ENCODE results near the gene ST7L. TPM values are rescaled to one million over a fixed set of nuclear protein-coding genes. Genes with fewer than 3 reads are reported as not detected.

ST7L gene
- total RNA-seq, 2 donors from 2014 or later: 10.5 to 14.5 TPM

DNA sequence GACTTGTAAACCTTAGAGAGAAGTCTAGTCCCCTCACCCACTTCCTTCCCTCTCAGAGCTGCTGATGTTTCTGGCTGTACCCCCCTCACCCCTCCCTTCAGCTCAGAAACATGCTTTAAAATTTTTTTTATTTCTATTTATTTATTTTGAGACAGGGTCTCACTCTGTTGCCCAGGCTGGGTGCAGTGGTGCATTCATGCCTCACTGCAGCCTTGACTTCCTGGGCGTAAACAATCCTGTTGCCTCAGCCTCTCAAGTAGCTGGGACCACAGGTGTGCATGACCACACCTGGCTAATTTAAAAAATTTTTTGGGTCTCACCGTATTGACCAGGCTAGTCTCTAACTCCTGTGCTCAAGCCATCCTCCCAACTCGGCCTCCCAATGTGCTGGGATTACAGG, 113.1 kb downstream of the ST7L start:
- Histone ChIP-seq H3K27me3 (no peaks in the 10 kb centered on the region), H3K27ac (no peak overlapping the region), H3K9me3 (no peaks in the 10 kb centered on the region), H3K4me3 (no peak overlapping the region), H3K36me3 (no peaks in the 10 kb centered on the region), H3K4me1 (peaks cover 0 to 49% of the 10 kb centered on the region in 2 donors)
- no peak for DNase-seq (ENCODE audit: low spot score)
- no peak for TF ChIP-seq CTCF (IDR thresholded peaks at IDR 0.05)

DNA sequence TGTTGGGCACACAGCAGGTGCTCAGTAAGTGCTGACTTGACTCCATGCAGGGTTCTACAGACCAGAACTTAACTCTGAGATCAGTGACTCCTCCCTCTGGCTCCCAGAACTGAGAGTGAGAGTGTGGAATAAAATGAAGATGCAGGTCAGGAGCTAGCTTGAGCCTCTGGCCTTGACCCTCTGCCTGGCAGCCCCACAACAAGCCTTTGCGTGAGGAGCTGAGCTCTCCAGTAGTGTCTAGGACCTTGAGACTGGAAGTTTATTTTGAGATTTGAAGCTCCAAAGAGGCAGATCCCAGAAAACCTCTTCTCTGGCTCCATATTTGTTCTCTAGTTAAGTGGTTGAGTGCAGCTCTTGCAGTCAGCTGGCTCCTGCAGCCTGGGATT, 113.5 kb downstream of the ST7L start:
- Histone ChIP-seq H3K9me3 (no peaks in the 10 kb centered on the region), H3K4me1 (peaks cover 0 to 49% of the 10 kb centered on the region in 2 donors), H3K27me3 (no peaks in the 10 kb centered on the region), H3K4me3 (no peak overlapping the region), H3K27ac (no peak overlapping the region), H3K36me3 (no peaks in the 10 kb centered on the region)
- TF ChIP-seq CTCF (IDR thresholded peaks at IDR 0.05): no peak
- no peak for DNase-seq (ENCODE audit: low spot score)

- Histone ChIP-seq H3K27ac (no peak overlapping the region), H3K4me3 (no peak overlapping the region), H3K9me3 (no peaks in the 10 kb centered on the region), H3K36me3 (no peaks in the 10 kb centered on the region), H3K4me1 (peaks cover 0 to 49% of the 10 kb centered on the region in 2 donors), H3K27me3 (no peaks in the 10 kb centered on the region)
- DNase-seq (ENCODE audit: low spot score): no peak
- no peak for TF ChIP-seq CTCF (IDR thresholded peaks at IDR 0.05)
These were observed 114.1 kb downstream of the ST7L start for GRCh38 chr1:112504661-112505399.

DNA sequence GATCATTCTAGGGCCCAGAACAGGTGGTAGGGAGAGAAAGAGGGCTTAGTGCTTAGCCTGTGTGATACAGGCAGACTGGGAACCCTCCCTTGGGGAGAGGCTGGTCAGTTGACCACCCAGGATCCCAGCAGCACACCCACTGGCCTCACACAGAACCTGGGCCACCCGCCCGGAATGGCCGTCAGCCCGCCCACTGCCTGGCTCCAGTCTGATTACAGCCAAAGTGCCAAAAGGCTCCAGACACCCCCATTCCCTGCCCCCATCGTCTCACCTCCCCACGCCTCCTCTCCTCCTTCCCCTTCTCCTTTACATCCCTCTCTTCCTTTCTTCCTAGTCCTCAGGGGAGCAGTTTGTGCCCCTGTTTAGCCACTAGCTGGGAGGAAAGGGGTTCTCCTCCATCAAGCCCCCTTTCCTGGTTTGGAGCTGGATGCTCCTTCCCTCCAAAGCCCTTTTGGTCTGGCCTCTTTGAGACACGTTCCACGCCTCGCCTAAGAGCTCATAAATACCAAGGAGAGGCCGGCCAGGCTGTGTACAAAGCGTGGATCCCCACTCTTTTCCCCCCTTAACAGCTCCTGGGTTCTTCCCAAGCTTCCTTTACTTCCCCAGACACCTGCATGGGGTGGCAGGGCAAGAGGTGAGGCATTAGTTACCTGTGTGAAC, 114.8 kb downstream of the ST7L start:
- Histone ChIP-seq H3K4me3 (no peak overlapping the region), H3K36me3 (no peaks in the 10 kb centered on the region), H3K4me1 (peaks cover 0 to 46% of the 10 kb centered on the region in 2 donors), H3K9me3 (no peaks in the 10 kb centered on the region), H3K27ac (no peak overlapping the region), H3K27me3 (no peaks in the 10 kb centered on the region)
- TF ChIP-seq CTCF (IDR thresholded peaks at IDR 0.05): no peak
- DNase-seq (ENCODE audit: low spot score): no peak

- no peak for TF ChIP-seq CTCF (IDR thresholded peaks at IDR 0.05)
- Histone ChIP-seq H3K27ac (peak overlapping the region in 1 of 2 donors; percentile 75), H3K9me3 (no peaks in the 10 kb centered on the region), H3K36me3 (no peaks in the 10 kb centered on the region), H3K4me1 (peaks cover 0 to 33% of the 10 kb centered on the region in 2 donors), H3K4me3 (no peak overlapping the region), H3K27me3 (no peaks in the 10 kb centered on the region)
- DNase-seq (ENCODE audit: low spot score): no peak
These were observed 116.1 kb downstream of the ST7L start for GRCh38 chr1:112502826-112503225.
